GM12878 (cell line): ENCODE results near the gene STK32B. TPM values are rescaled to one million over a fixed set of nuclear protein-coding genes. Genes with fewer than 3 reads are reported as not detected.

Experiments
- ATAC-seq: fragments of 200-7000 bp; cut with Tn5 transposase; 3 replicates; pipeline ENCODE4 v1.9.1; 2020; ENCODE audit warnings: mild to moderate bottlenecking, moderate library complexity
- BruUV-seq: library from RNA; stranded (reverse); fragments of 400-500 nt; replicated peaks from 2 replicates; lab custom pipeline; 2021; lab: Mats Ljungman, UMichigan
- CTCF ChIA-PET: fragments of 300-600 bp; sonication (Branson Sonifier 250); formaldehyde crosslinking; extraction: SDS; loops from one replicate; lab custom pipeline; 2021; ENCODE audit warnings: inconsistent platforms; lab: Yijun Ruan, JAX
- POLR2A ChIA-PET: fragments of 350-600 bp; formaldehyde crosslinking; extraction: SDS; loops from one replicate; lab custom pipeline; 2021; ENCODE audit warnings: inconsistent platforms; lab: Charles Lee
- RAD21 ChIA-PET: fragments of 300-600 bp; sonication (Branson Sonifier 250); formaldehyde crosslinking; loops from one replicate; lab custom pipeline; 2023; ENCODE audit warnings: antibody characterized with exemption; ENCODE audit not compliant: unreplicated experiment; lab: Charles Lee
- SMC1A ChIA-PET: fragments of 300-600 bp; sonication (Branson Sonifier 250); formaldehyde crosslinking; loops from one replicate; lab custom pipeline; 2023; ENCODE audit not compliant: unreplicated experiment, uncharacterized antibody; lab: Charles Lee
- DNase-seq: peaks from one replicate; pipeline ENCODE4 v3.0.0-alpha.2; 2011; ENCODE audit warnings: low read depth, low spot score
- FAIRE-seq: peaks from 3 replicates; lab custom pipeline; 2011; peaks lifted over from hg19 to GRCh38; lab: Jason Lieb, UNC
- H2AFZ ChIP-seq: 2 replicates; pipeline ENCODE4 v1.6.0; 2011; ENCODE audit warnings: low read depth, low read length, control low read depth; ENCODE audit not compliant: control insufficient read depth
- H3K27ac ChIP-seq: 2 replicates; pipeline ENCODE4 v1.5.1; 2011; ENCODE audit warnings: control low read depth; ENCODE audit not compliant: control insufficient read depth, insufficient read depth
- H3K27me3 ChIP-seq, 2 experiments: replicated peaks in 1 of 2; 2 replicates each; pipeline versions ENCODE4 v1.6.0 to v1.6.1; 2011; ENCODE audit warnings: low read length in 1 of 2; ENCODE audit not compliant: control insufficient read depth in 2 of 2, insufficient read depth in 2 of 2
- H3K36me3 ChIP-seq, 2 experiments: 2 replicates each; pipeline ENCODE4 v1.5.1; 2011; ENCODE audit warnings: low read length in 1 of 2; ENCODE audit not compliant: control insufficient read depth in 2 of 2, insufficient read depth in 2 of 2
- H3K4me1 ChIP-seq: 2 replicates; pipeline ENCODE4 v1.6.1; 2011; ENCODE audit warnings: mild to moderate bottlenecking, low read length, moderate library complexity, mixed read lengths; ENCODE audit not compliant: control insufficient read depth, insufficient read depth
- H3K4me2 ChIP-seq: 2 replicates; pipeline ENCODE4 v1.6.0; 2011; ENCODE audit warnings: control low read depth; ENCODE audit not compliant: control insufficient read depth, insufficient read depth
- H3K4me3 ChIP-seq: fragments of 200-600 bp; sonication (generic); 2 replicates; pipeline ENCODE4 v1.5.1; 2016
- H3K79me2 ChIP-seq: 2 replicates; pipeline ENCODE4 v1.6.0; 2011; ENCODE audit warnings: low read length; ENCODE audit not compliant: control insufficient read depth, insufficient read depth
- H3K9ac ChIP-seq: 2 replicates; pipeline ENCODE4 v1.8.0; 2011; ENCODE audit warnings: low read length, control low read depth, mixed read lengths; ENCODE audit not compliant: control insufficient read depth, insufficient read depth
- H3K9me3 ChIP-seq: replicated peaks from 3 replicates; pipeline ENCODE4 v1.5.1; 2011; ENCODE audit warnings: mild to moderate bottlenecking, low read length; ENCODE audit not compliant: control insufficient read depth, insufficient read depth
- H4K20me1 ChIP-seq: 2 replicates; pipeline ENCODE4 v1.6.0; 2011; ENCODE audit not compliant: control insufficient read depth, insufficient read depth
- DPF2 ChIP-seq: fragments of 450-650 bp; IDR thresholded peaks from 2 replicates; pipeline ENCODE4 v1.6.1; 2017; ENCODE audit warnings: mild to moderate bottlenecking
- GABPA ChIP-seq: IDR thresholded peaks from 2 replicates; pipeline ENCODE4 v1.6.1; 2014; ENCODE audit warnings: antibody characterized with exemption, low read depth, mild to moderate bottlenecking, inconsistent platforms
- HDAC2 ChIP-seq: fragments of 200-600 bp; sonication (generic); IDR thresholded peaks from 2 replicates; pipeline ENCODE4 v1.6.1; 2017
- MEF2A ChIP-seq: IDR thresholded peaks from 2 replicates; pipeline ENCODE4 v1.6.1; 2011; ENCODE audit warnings: low read depth, mild to moderate bottlenecking, low read length, moderate library complexity; ENCODE audit not compliant: insufficient read depth
- PAX5 ChIP-seq: IDR thresholded peaks from 2 replicates; pipeline ENCODE4 v1.6.1; 2011; ENCODE audit warnings: low read depth, low read length, borderline replicate concordance
- SPI1 ChIP-seq: IDR thresholded peaks from 2 replicates; pipeline ENCODE4 v1.6.1; 2011; ENCODE audit warnings: low read depth, mild to moderate bottlenecking, low read length, moderate library complexity, borderline replicate concordance; ENCODE audit not compliant: insufficient read depth
- SREBF1 ChIP-seq: IDR thresholded peaks from 2 replicates; pipeline ENCODE4 v1.6.1; 2012; ENCODE audit warnings: mild to moderate bottlenecking, low read length
- STAT3 ChIP-seq: IDR thresholded peaks from 2 replicates; pipeline ENCODE4 v1.6.1; 2011; ENCODE audit warnings: low read depth, low read length, improper control_type of control experiment
- WGBS: methylation state at CpG from one replicate; pipeline ENCODE4 v1.1.6; 2016; ENCODE audit warnings: low lambda C conversion rate; ENCODE audit not compliant: insufficient replicate concordance, insufficient coverage; ENCODE audit errors: missing lambda C conversion rate; 5-methylcytosine and 5-hydroxymethylcytosine counted together
- in situ Hi-C: fragments of 300-500 bp; cut with MboI; formaldehyde crosslinking; loops from 9 replicates; pipeline ENCODE4 v1.14.3; 2018; ENCODE audit warnings: mixed read lengths
- intact Hi-C: fragments of 100-400 bp; cut with micrococcal nuclease; formaldehyde crosslinking; loops from one replicate; pipeline ENCODE4 v1.14.2; 2022; ENCODE audit not compliant: unreplicated experiment
- polyA plus RNA-seq, 11 experiments: library from polyadenylated mRNA; depleted of rRNA in 4 of 11; unstranded in 6 of 11; stranded (reverse) in 5 of 11; fragments of >200 nt; fragmentation: Nextera tagmentation in 4 of 11; fragmentation: Illumina TruSeq in 1 of 11; extraction: Ambion mirVana in 4 of 11; extraction: Trizol in 1 of 11; gene quantifications; 1 replicate in 1 of 11; 2 replicates in 10 of 11; pipeline versions ENCODE4 v1.2.1 to v1.2.3, GENCODE V29; 2011 to 2016; ENCODE audit warnings: inconsistent platforms in 2 of 11, missing spikeins in 2 of 11, low read depth in 1 of 11
- total RNA-seq, 4 experiments: library from RNA; depleted of rRNA in 3 of 4; stranded (reverse); fragments of >200 nt in 3 of 4; fragmentation: Illumina TruSeq in 1 of 4; extraction: Trizol in 1 of 4; gene quantifications; 2 replicates each; pipeline versions ENCODE4 v1.2.1 to v1.2.3, GENCODE V29; 2013 to 2021
- TF ChIP-seq, protein P1 (sequence below): fragments of 450-650 bp; IDR thresholded peaks from 2 replicates; pipeline ENCODE4 v1.6.1; 2016; ENCODE audit warnings: mild to moderate bottlenecking, moderate library complexity, borderline replicate concordance
- TF ChIP-seq, protein P2 (sequence below): fragments of 450-650 bp; IDR thresholded peaks from 2 replicates; pipeline ENCODE4 v1.6.1; 2017; ENCODE audit warnings: mild to moderate bottlenecking, low read depth, inconsistent platforms; ENCODE audit not compliant: poor library complexity, severe bottlenecking
- TF ChIP-seq, protein P3 (sequence below): IDR thresholded peaks from 2 replicates; pipeline ENCODE4 v1.6.1; 2012; ENCODE audit warnings: low read depth, low read length, improper control_type of control experiment

STK32B gene
- total and polyA plus RNA-seq, 10 of the 15 experiments (the other 5 are each of a cell fraction or from before 2014, with no cell fraction given) = 0.04 to 0.12 (median 0.08) TPM; not detected in 7

DNA sequence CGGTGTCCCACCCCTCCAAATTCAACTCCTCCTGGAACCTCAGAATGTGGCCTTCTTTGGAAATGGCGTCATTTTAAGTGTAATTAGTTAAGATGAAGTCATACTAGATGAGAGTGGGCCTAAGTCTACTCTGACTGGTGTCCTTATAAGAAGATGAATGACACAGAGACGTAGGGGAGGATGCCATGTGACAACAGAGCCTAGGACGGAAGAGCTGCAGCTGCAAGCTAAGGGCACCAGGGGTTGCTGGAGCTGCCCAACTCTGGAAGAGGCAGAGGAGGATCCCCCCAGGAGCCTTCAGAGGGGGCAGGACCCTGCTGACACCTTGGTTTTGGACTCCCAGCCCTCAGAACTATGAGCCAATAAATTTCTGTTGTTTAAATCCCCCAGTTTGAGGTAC lies 115.1 kb downstream of the STK32B start:
- Histone ChIP-seq H3K79me2 (no peaks in the 10 kb centered on the region), H3K36me3 (no peaks in the 10 kb centered on the region), H3K27ac (no peak overlapping the region), H3K4me2 (no peak overlapping the region), H4K20me1 (no peaks in the 10 kb centered on the region), H3K27me3 (no peaks in the 10 kb centered on the region), H3K9me3 (no peaks in the 10 kb centered on the region; the same call in 2 of the 3 replicates), H3K4me3 (no peak overlapping the region), H3K4me1 (no peaks in the 10 kb centered on the region), H3K9ac (no peak overlapping the region), H2AFZ (no peak overlapping the region)
- 34% methylated on average over 4 of the region's 4 CpGs for WGBS
- in situ Hi-C loops = no loop called here
- no TSS peak for BruUV-seq
- FAIRE-seq (no peak), ATAC-seq (no peak), DNase-seq (no peak)
- ChIA-PET CTCF (no interaction called here), RAD21 (no interaction called here), SMC1A (interaction anchor here (0.6 kb wide), 1 partner anchor 820 kb away, joined by 3 read pairs; no protein-coding TSS in a partner anchor), POLR2A (no interaction called here)
- TF ChIP-seq, protein P1, sequence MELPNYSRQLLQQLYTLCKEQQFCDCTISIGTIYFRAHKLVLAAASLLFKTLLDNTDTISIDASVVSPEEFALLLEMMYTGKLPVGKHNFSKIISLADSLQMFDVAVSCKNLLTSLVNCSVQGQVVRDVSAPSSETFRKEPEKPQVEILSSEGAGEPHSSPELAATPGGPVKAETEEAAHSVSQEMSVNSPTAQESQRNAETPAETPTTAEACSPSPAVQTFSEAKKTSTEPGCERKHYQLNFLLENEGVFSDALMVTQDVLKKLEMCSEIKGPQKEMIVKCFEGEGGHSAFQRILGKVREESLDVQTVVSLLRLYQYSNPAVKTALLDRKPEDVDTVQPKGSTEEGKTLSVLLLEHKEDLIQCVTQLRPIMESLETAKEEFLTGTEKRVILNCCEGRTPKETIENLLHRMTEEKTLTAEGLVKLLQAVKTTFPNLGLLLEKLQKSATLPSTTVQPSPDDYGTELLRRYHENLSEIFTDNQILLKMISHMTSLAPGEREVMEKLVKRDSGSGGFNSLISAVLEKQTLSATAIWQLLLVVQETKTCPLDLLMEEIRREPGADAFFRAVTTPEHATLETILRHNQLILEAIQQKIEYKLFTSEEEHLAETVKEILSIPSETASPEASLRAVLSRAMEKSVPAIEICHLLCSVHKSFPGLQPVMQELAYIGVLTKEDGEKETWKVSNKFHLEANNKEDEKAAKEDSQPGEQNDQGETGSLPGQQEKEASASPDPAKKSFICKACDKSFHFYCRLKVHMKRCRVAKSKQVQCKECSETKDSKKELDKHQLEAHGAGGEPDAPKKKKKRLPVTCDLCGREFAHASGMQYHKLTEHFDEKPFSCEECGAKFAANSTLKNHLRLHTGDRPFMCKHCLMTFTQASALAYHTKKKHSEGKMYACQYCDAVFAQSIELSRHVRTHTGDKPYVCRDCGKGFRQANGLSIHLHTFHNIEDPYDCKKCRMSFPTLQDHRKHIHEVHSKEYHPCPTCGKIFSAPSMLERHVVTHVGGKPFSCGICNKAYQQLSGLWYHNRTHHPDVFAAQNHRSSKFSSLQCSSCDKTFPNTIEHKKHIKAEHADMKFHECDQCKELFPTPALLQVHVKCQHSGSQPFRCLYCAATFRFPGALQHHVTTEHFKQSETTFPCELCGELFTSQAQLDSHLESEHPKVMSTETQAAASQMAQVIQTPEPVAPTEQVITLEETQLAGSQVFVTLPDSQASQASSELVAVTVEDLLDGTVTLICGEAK = no peak
- intact Hi-C loops = no loop called here

DNA sequence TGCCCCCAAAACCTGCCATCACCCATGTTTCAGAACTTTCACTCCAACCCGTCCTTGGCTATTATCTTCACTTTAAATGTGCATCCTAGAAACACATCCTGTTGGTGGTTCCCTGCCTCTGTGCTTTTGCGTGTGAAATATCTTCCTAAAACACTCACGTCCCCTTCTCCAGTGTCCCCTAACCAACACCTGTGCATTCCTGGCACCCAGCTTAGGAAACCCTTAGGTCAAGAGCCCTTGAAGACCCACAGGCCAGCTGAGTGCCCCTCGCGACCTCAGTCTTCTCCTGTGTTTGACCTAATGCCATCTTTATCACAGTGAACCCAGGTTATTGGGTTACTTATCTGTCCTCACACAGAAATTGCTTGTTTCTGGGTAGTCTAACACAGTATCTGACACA lies 117.6 kb downstream of the STK32B start:
- Histone ChIP-seq H3K9ac (no peak overlapping the region), H3K79me2 (no peaks in the 10 kb centered on the region), H3K27me3 (no peaks in the 10 kb centered on the region), H3K4me3 (no peak overlapping the region), H2AFZ (no peak overlapping the region), H3K9me3 (no peaks in the 10 kb centered on the region; the same call in 2 of the 3 replicates), H3K4me2 (no peak overlapping the region), H3K27ac (no peak overlapping the region), H3K4me1 (no peaks in the 10 kb centered on the region), H3K36me3 (no peaks in the 10 kb centered on the region), H4K20me1 (no peaks in the 10 kb centered on the region)
- no TSS peak for BruUV-seq
- SMC1A ChIA-PET = no interaction called here
- POLR2A ChIA-PET = no interaction called here
- no peak for DNase-seq
- WGBS = 22% methylated on average over 5 of the region's 5 CpGs
- intact Hi-C loops (no loop called here), in situ Hi-C loops (no loop called here)
- FAIRE-seq = no peak
- RAD21 ChIA-PET = no interaction called here
- CTCF ChIA-PET = no interaction called here
- ATAC-seq = no peak
- no peak for TF ChIP-seq PAX5
- TF ChIP-seq SREBF1 = no peak
- TF ChIP-seq STAT3 = no peak
- TF ChIP-seq, protein P2, sequence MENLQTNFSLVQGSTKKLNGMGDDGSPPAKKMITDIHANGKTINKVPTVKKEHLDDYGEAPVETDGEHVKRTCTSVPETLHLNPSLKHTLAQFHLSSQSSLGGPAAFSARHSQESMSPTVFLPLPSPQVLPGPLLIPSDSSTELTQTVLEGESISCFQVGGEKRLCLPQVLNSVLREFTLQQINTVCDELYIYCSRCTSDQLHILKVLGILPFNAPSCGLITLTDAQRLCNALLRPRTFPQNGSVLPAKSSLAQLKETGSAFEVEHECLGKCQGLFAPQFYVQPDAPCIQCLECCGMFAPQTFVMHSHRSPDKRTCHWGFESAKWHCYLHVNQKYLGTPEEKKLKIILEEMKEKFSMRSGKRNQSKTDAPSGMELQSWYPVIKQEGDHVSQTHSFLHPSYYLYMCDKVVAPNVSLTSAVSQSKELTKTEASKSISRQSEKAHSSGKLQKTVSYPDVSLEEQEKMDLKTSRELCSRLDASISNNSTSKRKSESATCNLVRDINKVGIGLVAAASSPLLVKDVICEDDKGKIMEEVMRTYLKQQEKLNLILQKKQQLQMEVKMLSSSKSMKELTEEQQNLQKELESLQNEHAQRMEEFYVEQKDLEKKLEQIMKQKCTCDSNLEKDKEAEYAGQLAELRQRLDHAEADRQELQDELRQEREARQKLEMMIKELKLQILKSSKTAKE = no peak
- no peak for TF ChIP-seq SPI1
- no peak for TF ChIP-seq GABPA
- TF ChIP-seq, protein P3, sequence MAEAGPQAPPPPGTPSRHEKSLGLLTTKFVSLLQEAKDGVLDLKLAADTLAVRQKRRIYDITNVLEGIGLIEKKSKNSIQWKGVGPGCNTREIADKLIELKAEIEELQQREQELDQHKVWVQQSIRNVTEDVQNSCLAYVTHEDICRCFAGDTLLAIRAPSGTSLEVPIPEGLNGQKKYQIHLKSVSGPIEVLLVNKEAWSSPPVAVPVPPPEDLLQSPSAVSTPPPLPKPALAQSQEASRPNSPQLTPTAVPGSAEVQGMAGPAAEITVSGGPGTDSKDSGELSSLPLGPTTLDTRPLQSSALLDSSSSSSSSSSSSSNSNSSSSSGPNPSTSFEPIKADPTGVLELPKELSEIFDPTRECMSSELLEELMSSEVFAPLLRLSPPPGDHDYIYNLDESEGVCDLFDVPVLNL = no peak
- no peak for TF ChIP-seq HDAC2
- TF ChIP-seq MEF2A = no peak
- no peak for TF ChIP-seq DPF2
